Neural cell (in vitro differentiated cells): ENCODE measurements around the gene TECPR1. TPM values are rescaled to one million over a fixed set of nuclear protein-coding genes. Genes with fewer than 3 reads are reported as not detected.

Experiments used
- H2AFZ ChIP-seq: fragments of 200-600, 300-800 bp; sonication (generic), shearing (Covaris generic); 2 replicates; pipeline ENCODE4 v1.6.0; 2014; ENCODE audit warnings: low read depth, mild to moderate bottlenecking, antibody characterized with exemption, low read length, moderate library complexity
- H3F3A ChIP-seq: fragments of 200-600 bp; shearing (Covaris generic); 2 replicates; pipeline ENCODE4 v1.6.1; 2016; ENCODE audit warnings: mild to moderate bottlenecking, moderate library complexity, mixed read lengths, antibody characterized with exemption, low read length; ENCODE audit not compliant: insufficient read depth, poor library complexity, severe bottlenecking
- H3K27ac ChIP-seq: fragments of 200-600, 300-800 bp; sonication (generic), shearing (Covaris generic); 2 replicates; pipeline ENCODE4 v1.5.1; 2014; ENCODE audit warnings: mild to moderate bottlenecking, low read length, moderate library complexity
- H3K27me3 ChIP-seq: fragments of 300-800, 200-600 bp; sonication (generic), shearing (Covaris generic); 2 replicates; pipeline ENCODE4 v1.6.0; 2014; ENCODE audit warnings: mild to moderate bottlenecking, low read depth, low read length, moderate library complexity; ENCODE audit not compliant: insufficient read depth
- H3K36me3 ChIP-seq: fragments of 300-800, 200-600 bp; sonication (generic), shearing (Covaris generic); 2 replicates; pipeline ENCODE4 v1.5.1; 2014; ENCODE audit warnings: mild to moderate bottlenecking, antibody characterized with exemption, low read length, moderate library complexity; ENCODE audit not compliant: insufficient read depth
- H3K4me2 ChIP-seq: fragments of 300-800, 200-600 bp; sonication (generic), shearing (Covaris generic); 2 replicates; pipeline ENCODE4 v1.6.0; 2014; ENCODE audit warnings: mild to moderate bottlenecking, low read length
- H3K4me3 ChIP-seq: fragments of 300-800, 200-600 bp; sonication (generic), shearing (Covaris generic); 2 replicates; pipeline ENCODE4 v1.5.1; 2014; ENCODE audit warnings: mild to moderate bottlenecking, low read length, moderate library complexity
- H3K79me2 ChIP-seq: fragments of 200-600 bp; shearing (Covaris generic); replicated peaks from 2 replicates; pipeline ENCODE4 v1.6.0; 2014; ENCODE audit warnings: mild to moderate bottlenecking, low read length, moderate library complexity; ENCODE audit not compliant: insufficient read depth
- H3K9ac ChIP-seq: fragments of 300-800, 200-600 bp; sonication (generic), shearing (Covaris generic); 2 replicates; pipeline ENCODE4 v1.6.1; 2016; ENCODE audit warnings: mild to moderate bottlenecking, low read length, mixed read lengths
- H3K9me2 ChIP-seq: fragments of 200-600 bp; shearing (Covaris generic); 2 replicates; pipeline ENCODE4 v1.6.1; 2016; ENCODE audit warnings: mild to moderate bottlenecking, low read length, mixed read lengths; ENCODE audit not compliant: insufficient read depth
- H3K9me3 ChIP-seq: fragments of 200-600, 300-800 bp; sonication (generic), shearing (Covaris generic); 2 replicates; pipeline ENCODE4 v1.6.1; 2016; ENCODE audit warnings: mild to moderate bottlenecking, mixed run types, low read length, moderate library complexity, mixed read lengths
- H4K20me1 ChIP-seq: fragments of 200-600 bp; shearing (Covaris generic); 2 replicates; pipeline ENCODE4 v1.6.1; 2016; ENCODE audit warnings: mild to moderate bottlenecking, mixed run types; ENCODE audit not compliant: insufficient read depth
- EP300 ChIP-seq: fragments of 450-650 bp; conservative IDR thresholded peaks from 2 replicates; pipeline ENCODE4 v1.6.1; 2014; ENCODE audit warnings: antibody characterized with exemption, mild to moderate bottlenecking, moderate library complexity; ENCODE audit not compliant: poor library complexity, severe bottlenecking
- EZH2 ChIP-seq: fragments of 200-600, 300-800 bp; shearing (Covaris generic), sonication (generic); IDR thresholded peaks from 2 replicates; pipeline ENCODE4 v1.6.1; 2014; ENCODE audit warnings: antibody characterized with exemption, low read length, borderline replicate concordance, mild to moderate bottlenecking; ENCODE audit not compliant: insufficient read depth, poor library complexity, severe bottlenecking
- MXI1 ChIP-seq: fragments of 450-650 bp; conservative IDR thresholded peaks from 2 replicates; pipeline ENCODE4 v1.6.1; 2014; ENCODE audit warnings: antibody characterized with exemption, mild to moderate bottlenecking; ENCODE audit not compliant: poor library complexity, severe bottlenecking
- POLR2AphosphoS5 ChIP-seq: IDR thresholded peaks from 2 replicates; pipeline ENCODE4 v1.6.1; 2012
- RAD21 ChIP-seq: fragments of 450-650 bp; conservative IDR thresholded peaks from 2 replicates; pipeline ENCODE4 v1.6.1; 2014; ENCODE audit warnings: antibody characterized with exemption, mild to moderate bottlenecking, moderate library complexity
- SMC3 ChIP-seq: fragments of 450-650 bp; conservative IDR thresholded peaks from 2 replicates; pipeline ENCODE4 v1.6.1; 2014; ENCODE audit warnings: antibody characterized with exemption, mild to moderate bottlenecking, moderate library complexity; ENCODE audit not compliant: poor library complexity
- TAF1 ChIP-seq: IDR thresholded peaks from 2 replicates; pipeline ENCODE4 v1.6.1; 2012; ENCODE audit warnings: low read depth
- polyA plus RNA-seq: library from polyadenylated mRNA; depleted of rRNA; stranded (reverse); fragments of >200 nt; gene quantifications from 2 replicates; pipeline ENCODE4 v1.2.3, GENCODE V29; 2014
- TF ChIP-seq, protein P1 (sequence below): IDR thresholded peaks from 2 replicates; pipeline ENCODE4 v1.6.1; 2012; ENCODE audit warnings: borderline replicate concordance
- TF ChIP-seq, protein P2 (sequence below): fragments of 450-650 bp; IDR thresholded peaks from 2 replicates; pipeline ENCODE4 v1.5.1; 2014; ENCODE audit warnings: antibody characterized with exemption, mild to moderate bottlenecking, moderate library complexity; ENCODE audit not compliant: poor library complexity, severe bottlenecking

Gene TECPR1
- polyA plus RNA-seq, 1 donor from 2014 or later = 46.6 TPM

DNA sequence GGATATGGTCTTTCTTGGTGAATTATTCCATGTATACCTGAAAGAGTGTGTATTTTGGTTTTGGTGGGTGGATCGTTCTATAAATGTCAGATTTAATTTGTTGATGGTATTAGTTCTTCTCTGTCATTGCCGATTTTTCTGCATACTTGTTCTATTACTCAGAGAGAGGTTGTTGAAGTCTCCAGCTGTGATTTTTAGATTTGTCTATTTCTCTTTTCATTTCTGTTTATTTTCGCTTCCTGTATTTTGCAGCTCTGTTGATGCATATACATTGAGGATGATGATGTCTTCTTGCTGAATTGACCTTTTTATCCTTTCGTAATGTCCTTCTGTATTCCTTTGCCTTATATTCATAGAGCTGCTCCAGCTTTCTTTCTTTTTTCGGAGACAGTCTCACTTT lies 52.9 kb downstream of the TECPR1 start:
- no peaks in the 10 kb centered on the region for H3K27me3 ChIP-seq
- H2AFZ ChIP-seq = no peak overlapping the region
- no peaks in the 10 kb centered on the region for H3K9me2 ChIP-seq
- H3K79me2 ChIP-seq = no peaks in the 10 kb centered on the region
- no peak overlapping the region for H3K9ac ChIP-seq
- no peaks in the 10 kb centered on the region for H3K9me3 ChIP-seq
- TF ChIP-seq RAD21 (no peak), TAF1 (no peak), POLR2AphosphoS5 (no peak), MXI1 (no peak), SMC3 (no peak), EP300 (no peak), EZH2 (no peak)
- TF ChIP-seq, protein P1, sequence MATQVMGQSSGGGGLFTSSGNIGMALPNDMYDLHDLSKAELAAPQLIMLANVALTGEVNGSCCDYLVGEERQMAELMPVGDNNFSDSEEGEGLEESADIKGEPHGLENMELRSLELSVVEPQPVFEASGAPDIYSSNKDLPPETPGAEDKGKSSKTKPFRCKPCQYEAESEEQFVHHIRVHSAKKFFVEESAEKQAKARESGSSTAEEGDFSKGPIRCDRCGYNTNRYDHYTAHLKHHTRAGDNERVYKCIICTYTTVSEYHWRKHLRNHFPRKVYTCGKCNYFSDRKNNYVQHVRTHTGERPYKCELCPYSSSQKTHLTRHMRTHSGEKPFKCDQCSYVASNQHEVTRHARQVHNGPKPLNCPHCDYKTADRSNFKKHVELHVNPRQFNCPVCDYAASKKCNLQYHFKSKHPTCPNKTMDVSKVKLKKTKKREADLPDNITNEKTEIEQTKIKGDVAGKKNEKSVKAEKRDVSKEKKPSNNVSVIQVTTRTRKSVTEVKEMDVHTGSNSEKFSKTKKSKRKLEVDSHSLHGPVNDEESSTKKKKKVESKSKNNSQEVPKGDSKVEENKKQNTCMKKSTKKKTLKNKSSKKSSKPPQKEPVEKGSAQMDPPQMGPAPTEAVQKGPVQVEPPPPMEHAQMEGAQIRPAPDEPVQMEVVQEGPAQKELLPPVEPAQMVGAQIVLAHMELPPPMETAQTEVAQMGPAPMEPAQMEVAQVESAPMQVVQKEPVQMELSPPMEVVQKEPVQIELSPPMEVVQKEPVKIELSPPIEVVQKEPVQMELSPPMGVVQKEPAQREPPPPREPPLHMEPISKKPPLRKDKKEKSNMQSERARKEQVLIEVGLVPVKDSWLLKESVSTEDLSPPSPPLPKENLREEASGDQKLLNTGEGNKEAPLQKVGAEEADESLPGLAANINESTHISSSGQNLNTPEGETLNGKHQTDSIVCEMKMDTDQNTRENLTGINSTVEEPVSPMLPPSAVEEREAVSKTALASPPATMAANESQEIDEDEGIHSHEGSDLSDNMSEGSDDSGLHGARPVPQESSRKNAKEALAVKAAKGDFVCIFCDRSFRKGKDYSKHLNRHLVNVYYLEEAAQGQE = no peak
- TF ChIP-seq, protein P2, sequence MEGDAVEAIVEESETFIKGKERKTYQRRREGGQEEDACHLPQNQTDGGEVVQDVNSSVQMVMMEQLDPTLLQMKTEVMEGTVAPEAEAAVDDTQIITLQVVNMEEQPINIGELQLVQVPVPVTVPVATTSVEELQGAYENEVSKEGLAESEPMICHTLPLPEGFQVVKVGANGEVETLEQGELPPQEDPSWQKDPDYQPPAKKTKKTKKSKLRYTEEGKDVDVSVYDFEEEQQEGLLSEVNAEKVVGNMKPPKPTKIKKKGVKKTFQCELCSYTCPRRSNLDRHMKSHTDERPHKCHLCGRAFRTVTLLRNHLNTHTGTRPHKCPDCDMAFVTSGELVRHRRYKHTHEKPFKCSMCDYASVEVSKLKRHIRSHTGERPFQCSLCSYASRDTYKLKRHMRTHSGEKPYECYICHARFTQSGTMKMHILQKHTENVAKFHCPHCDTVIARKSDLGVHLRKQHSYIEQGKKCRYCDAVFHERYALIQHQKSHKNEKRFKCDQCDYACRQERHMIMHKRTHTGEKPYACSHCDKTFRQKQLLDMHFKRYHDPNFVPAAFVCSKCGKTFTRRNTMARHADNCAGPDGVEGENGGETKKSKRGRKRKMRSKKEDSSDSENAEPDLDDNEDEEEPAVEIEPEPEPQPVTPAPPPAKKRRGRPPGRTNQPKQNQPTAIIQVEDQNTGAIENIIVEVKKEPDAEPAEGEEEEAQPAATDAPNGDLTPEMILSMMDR = no peak
- no peak overlapping the region for H3K4me3 ChIP-seq
- no peaks in the 10 kb centered on the region for H4K20me1 ChIP-seq
- no peaks in the 10 kb centered on the region for H3K36me3 ChIP-seq
- H3K4me2 ChIP-seq = no peak overlapping the region
- no peaks in the 10 kb centered on the region for H3F3A ChIP-seq
- H3K27ac ChIP-seq = no peak overlapping the region

DNA sequence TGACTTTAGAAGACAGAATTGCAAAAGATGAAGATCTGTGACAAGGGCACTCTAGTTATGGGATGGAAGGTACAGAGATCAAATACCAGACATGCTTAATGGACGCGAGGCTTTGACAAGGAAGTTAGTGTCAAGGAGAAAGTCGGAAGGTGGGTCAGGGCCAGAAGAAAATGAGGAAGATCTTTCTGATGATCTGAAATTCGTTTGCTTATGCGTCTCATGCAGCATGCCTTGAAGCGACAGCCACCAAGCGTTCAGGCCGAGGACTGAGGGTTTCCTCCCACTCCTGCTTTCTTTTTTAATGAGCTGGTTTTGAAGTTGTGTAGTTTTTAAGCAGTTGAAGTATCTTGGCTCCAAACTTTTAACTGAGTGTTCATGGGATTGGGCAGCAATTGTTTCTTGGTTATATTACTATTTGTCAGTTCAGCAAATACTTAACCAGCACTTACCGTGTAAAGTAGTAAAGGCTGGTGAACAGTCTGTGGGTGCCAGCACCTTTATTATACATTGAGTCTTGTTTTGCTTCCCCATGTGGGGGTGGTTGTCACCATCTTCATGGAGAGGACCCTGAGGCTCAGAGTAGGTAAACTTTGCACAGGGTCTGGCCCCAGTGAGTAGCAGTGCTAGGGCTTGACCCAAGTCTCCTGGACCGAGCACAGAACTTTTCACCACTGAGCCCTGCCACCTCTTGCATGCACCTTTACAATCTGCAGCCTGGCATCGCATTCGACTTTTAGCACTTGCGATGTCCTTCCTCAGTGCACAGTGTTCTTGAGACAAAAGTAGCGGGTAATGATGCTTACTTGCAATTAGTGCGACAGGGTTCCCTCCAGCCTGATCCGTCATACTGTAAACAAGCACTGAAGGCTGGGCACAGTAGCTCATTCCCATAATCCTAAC lies 55.1 kb downstream of the TECPR1 start:
- no peaks in the 10 kb centered on the region for H3K79me2 ChIP-seq
- H3F3A ChIP-seq = no peaks in the 10 kb centered on the region
- H3K27ac ChIP-seq = no peak overlapping the region

More for the DNA sequence above, 55.1 kb downstream of the TECPR1 start:
- no peak overlapping the region for H3K4me2 ChIP-seq
- no peaks in the 10 kb centered on the region for H3K9me2 ChIP-seq
- TF ChIP-seq EP300 (no peak), MXI1 (no peak), RAD21 (no peak), TAF1 (no peak), SMC3 (no peak), EZH2 (no peak), POLR2AphosphoS5 (no peak)
- TF ChIP-seq, protein P1 = no peak
- TF ChIP-seq, protein P2 = no peak
- H3K27me3 ChIP-seq = no peaks in the 10 kb centered on the region
- H2AFZ ChIP-seq = no peak overlapping the region
- no peaks in the 10 kb centered on the region for H4K20me1 ChIP-seq
- H3K4me3 ChIP-seq = no peak overlapping the region
- H3K9ac ChIP-seq = no peak overlapping the region
- no peaks in the 10 kb centered on the region for H3K36me3 ChIP-seq
- no peaks in the 10 kb centered on the region for H3K9me3 ChIP-seq
